Keratinocyte (primary cell): ENCODE data around the gene PLEKHO2. TPM values are rescaled to one million over a fixed set of nuclear protein-coding genes. Genes with fewer than 3 reads are reported as not detected.
"Not testable (repeated sequence)": the region's sequence is repeated elsewhere in the genome, so short reads cannot be mapped to it uniquely, and the experiment has no call there.

Experiments
- DNase-seq: peaks from one replicate; pipeline ENCODE4 v3.0.0-alpha.2; 2011; ENCODE audit warnings: low read depth, missing footprints, low spot score
- FAIRE-seq: peaks from 2 replicates; lab custom pipeline; 2011; peaks lifted over from hg19 to GRCh38; lab: Jason Lieb, UNC
- H2AFZ ChIP-seq: 2 replicates; pipeline ENCODE4 v1.6.0; 2012; ENCODE audit warnings: low read length, control low read depth, inconsistent platforms; ENCODE audit not compliant: control insufficient read depth
- H3K27ac ChIP-seq: 2 replicates; pipeline ENCODE4 v1.5.1; 2011; ENCODE audit warnings: low read length; ENCODE audit not compliant: control insufficient read depth, insufficient read depth
- H3K27me3 ChIP-seq: 3 replicates; pipeline ENCODE4 v1.6.0; 2011; ENCODE audit warnings: low read length; ENCODE audit not compliant: control insufficient read depth, insufficient read depth; ENCODE audit errors: extremely low read depth
- H3K36me3 ChIP-seq, 2 experiments: 2 replicates in 1 of 2; 3 replicates in 1 of 2; pipeline ENCODE4 v1.5.1; 2011; ENCODE audit warnings: low read length in 2 of 2, mild to moderate bottlenecking in 1 of 2; ENCODE audit not compliant: control insufficient read depth in 2 of 2, insufficient read depth in 2 of 2; ENCODE audit errors: extremely low read depth in 1 of 2
- H3K4me1 ChIP-seq: 3 replicates; pipeline ENCODE4 v1.5.1; 2011; ENCODE audit warnings: low read length; ENCODE audit not compliant: control insufficient read depth, insufficient read depth; ENCODE audit errors: extremely low read depth
- H3K4me2 ChIP-seq: 3 replicates; pipeline ENCODE4 v1.6.0; 2011; ENCODE audit warnings: low read depth, low read length; ENCODE audit not compliant: control insufficient read depth, insufficient read depth; ENCODE audit errors: extremely low read depth
- H3K4me3 ChIP-seq, 3 experiments: fragments of 200-600 bp in 1 of 3; sonication (generic) in 1 of 3; 2 replicates in 2 of 3; 3 replicates in 1 of 3; pipeline ENCODE4 v1.5.1; 2011 to 2016; ENCODE audit warnings: low read length in 3 of 3, mild to moderate bottlenecking in 3 of 3, control low read depth in 2 of 3, inconsistent platforms in 1 of 3, low read depth in 1 of 3, mixed read lengths in 1 of 3, mixed run types in 1 of 3, moderate library complexity in 1 of 3; ENCODE audit not compliant: control insufficient read depth in 2 of 3, insufficient read depth in 2 of 3; ENCODE audit errors: extremely low read depth in 1 of 3
- H3K79me2 ChIP-seq: 2 replicates; pipeline ENCODE4 v1.6.0; 2012; ENCODE audit warnings: low read length; ENCODE audit not compliant: control insufficient read depth, insufficient read depth
- H3K9ac ChIP-seq: 3 replicates; pipeline ENCODE4 v1.6.0; 2011; ENCODE audit warnings: low read length; ENCODE audit not compliant: control insufficient read depth, insufficient read depth; ENCODE audit errors: extremely low read depth
- H3K9me1 ChIP-seq: 3 replicates; pipeline ENCODE4 v1.6.0; 2011; ENCODE audit warnings: low read length; ENCODE audit not compliant: control insufficient read depth, insufficient read depth; ENCODE audit errors: extremely low read depth
- H3K9me3 ChIP-seq: 2 replicates; pipeline ENCODE4 v1.5.1; 2012; ENCODE audit warnings: low read depth, low read length; ENCODE audit not compliant: control insufficient read depth
- H4K20me1 ChIP-seq: 3 replicates; pipeline ENCODE4 v1.6.0; 2011; ENCODE audit warnings: low read length; ENCODE audit not compliant: control insufficient read depth, insufficient read depth; ENCODE audit errors: extremely low read depth
- CTCF ChIP-seq, 3 experiments: IDR thresholded peaks in 1 of 3; conservative IDR thresholded peaks in 1 of 3; optimal IDR thresholded peaks in 1 of 3; 2 replicates in 2 of 3; 3 replicates in 1 of 3; pipeline versions ENCODE3 to v1.5.1; 2011; ENCODE audit warnings: low read length in 3 of 3, mild to moderate bottlenecking in 3 of 3, moderate library complexity in 2 of 3, control low read depth in 1 of 3, inconsistent platforms in 1 of 3; ENCODE audit not compliant: insufficient read depth in 2 of 3; ENCODE audit errors: extremely low read depth in 1 of 3
- EZH2 ChIP-seq: IDR thresholded peaks from one replicate; pipeline ENCODE4 v1.6.1; 2012; ENCODE audit warnings: inconsistent platforms, mild to moderate bottlenecking, low read length, moderate library complexity
- dilution Hi-C: fragments of 300-500 bp; cut with MboI; formaldehyde crosslinking; loops from one replicate; pipeline ENCODE4 v1.7.0; 2020; ENCODE audit warnings: low sequenced_read_pairs; ENCODE audit not compliant: extremely low pct_ligation_motif_present
- polyA plus RNA-seq, 5 experiments: library from polyadenylated mRNA; depleted of rRNA in 3 of 5; stranded (reverse) in 3 of 5; stranded (forward) in 1 of 5; unstranded in 1 of 5; fragments of >200 nt; gene quantifications; 1 replicate in 1 of 5; 2 replicates in 3 of 5; 3 replicates in 1 of 5; pipeline versions ENCODE4 v1.2.1 to v1.2.3, GENCODE V29; 2011 to 2012; ENCODE audit warnings: missing spikeins in 2 of 5, low read depth in 1 of 5, low replicate concordance in 1 of 5

Gene PLEKHO2
- polyA plus RNA-seq, 1 donor (not counting 4 experiments of a cell fraction or from before 2014, with no cell fraction given) = 8.8 TPM

GRCh38 chr15:64795921-64796320, 45.8 kb upstream of the PLEKHO2 start:
- H3K4me1 ChIP-seq = not testable (repeated sequence)

DNA sequence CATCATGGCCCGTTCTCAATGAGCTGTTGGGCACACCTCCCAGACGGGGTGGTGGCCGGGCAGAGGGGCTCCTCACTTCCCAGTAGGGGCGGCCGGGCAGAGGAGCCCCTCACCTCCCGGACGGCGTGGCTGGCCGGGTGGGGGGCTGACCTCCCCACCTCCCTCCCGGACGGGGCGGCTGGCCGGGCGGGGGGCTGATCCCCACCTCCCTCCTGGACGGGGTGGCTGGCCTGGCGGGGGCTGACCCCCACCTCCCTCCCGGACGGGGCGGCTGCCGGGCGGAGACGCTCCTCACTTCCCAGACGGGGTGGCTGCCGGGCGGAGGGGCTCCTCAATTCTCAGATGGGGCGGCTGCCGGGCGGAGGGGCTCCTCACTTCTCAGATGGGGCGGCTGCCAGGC, 42.8 kb upstream of the PLEKHO2 start:
- H3K9ac ChIP-seq, DNase-seq, H4K20me1 ChIP-seq, H3K27me3 ChIP-seq, H2AFZ ChIP-seq, H3K36me3 ChIP-seq, FAIRE-seq, H3K27ac ChIP-seq, H3K9me1 ChIP-seq, H3K79me2 ChIP-seq, dilution Hi-C loops, H3K4me2 ChIP-seq, H3K4me3 ChIP-seq, H3K9me3 ChIP-seq, H3K4me1 ChIP-seq: not testable (repeated sequence)

More at GRCh38 chr15:64795921-64796320, 45.8 kb upstream of the PLEKHO2 start:
- dilution Hi-C loops, H4K20me1 ChIP-seq, H3K79me2 ChIP-seq, FAIRE-seq, H3K9me3 ChIP-seq, H3K9ac ChIP-seq, H3K27me3 ChIP-seq, H3K36me3 ChIP-seq, H3K4me2 ChIP-seq, H3K27ac ChIP-seq, H3K4me3 ChIP-seq, H2AFZ ChIP-seq, H3K9me1 ChIP-seq, DNase-seq: not testable (repeated sequence)

- no peaks in the 10 kb centered on the region for H3K9me3 ChIP-seq
- dilution Hi-C loops = no loop called here
- H3K4me3 ChIP-seq = no peak overlapping the region
- H3K4me1 ChIP-seq = no peaks in the 10 kb centered on the region
- no peaks in the 10 kb centered on the region for H3K9me1 ChIP-seq
- H3K27me3 ChIP-seq = no peaks in the 10 kb centered on the region
- no peak overlapping the region for H2AFZ ChIP-seq
- H3K27ac ChIP-seq = no peak overlapping the region
- H3K4me2 ChIP-seq = no peak overlapping the region
- no peaks in the 10 kb centered on the region for H4K20me1 ChIP-seq
- FAIRE-seq (no peak), DNase-seq (no peak)
- H3K79me2 ChIP-seq = no peaks in the 10 kb centered on the region
- no peak overlapping the region for H3K9ac ChIP-seq
- H3K36me3 ChIP-seq = no peaks in the 10 kb centered on the region
- TF ChIP-seq CTCF (optimal IDR thresholded peaks at IDR 0.05 in 1 of 3, IDR thresholded peaks at IDR 0.05 in 1 of 3, conservative IDR thresholded peaks at IDR 0.05 in 1 of 3; ENCODE audit: extremely low read depth in 1 of 3, insufficient read depth in 2 of 3, low read length in 3 of 3) (no peak), EZH2 (no peak)
Observed at GRCh38 chr15:64800476-64800875, 41.2 kb upstream of the PLEKHO2 start.
